ENCODE measurements around the gene NEAT1.
"Not testable (repeated sequence)": the region's sequence is repeated elsewhere in the genome, so short reads cannot be mapped to it uniquely, and the experiment has no call there.

NEAT1 gene

GRCh38 chr11:65451301-65451700, 28.7 kb downstream of the NEAT1 start:
- DNase-seq (ENCODE audit: low read depth), result not testable (repeated sequence)

GRCh38 chr11:65452259-65452658, 29.7 kb downstream of the NEAT1 start:
- not testable (repeated sequence) for DNase-seq (ENCODE audit: low read depth)

- DNase-seq (ENCODE audit: low read depth), result no peak
These were observed 30.4 kb downstream of the NEAT1 start for GRCh38 chr11:65452806-65453490.

GRCh38 chr11:65454311-65454695, 31.7 kb downstream of the NEAT1 start:
- DNase-seq (ENCODE audit: low read depth), result no peak

GRCh38 chr11:65454696-65455456, 32.3 kb downstream of the NEAT1 start:
- DNase-seq (ENCODE audit: low read depth), result peak; percentile 68

- DNase-seq (ENCODE audit: low read depth), result no peak
These were observed 33.8 kb downstream of the NEAT1 start for GRCh38 chr11:65456418-65456817.

GRCh38 chr11:65459552-65459951, 37.0 kb downstream of the NEAT1 start:
- DNase-seq (ENCODE audit: low read depth), result no peak

GRCh38 chr11:65465471-65465870, 42.9 kb downstream of the NEAT1 start:
- not testable (repeated sequence) for DNase-seq (ENCODE audit: low read depth)

GRCh38 chr11:65467306-65467705, 44.7 kb downstream of the NEAT1 start:
- not testable (repeated sequence) for DNase-seq (ENCODE audit: low read depth)

- DNase-seq (ENCODE audit: low read depth), result no peak
These were observed 46.3 kb downstream of the NEAT1 start for GRCh38 chr11:65468874-65469333.

GRCh38 chr11:65470433-65471049, 47.9 kb downstream of the NEAT1 start:
- no peak for DNase-seq (ENCODE audit: low read depth)

- DNase-seq (ENCODE audit: low read depth), result no peak
These were observed 48.9 kb downstream of the NEAT1 start for GRCh38 chr11:65471447-65471891.

- not testable (repeated sequence) for DNase-seq (ENCODE audit: low read depth)
These were observed 50.1 kb downstream of the NEAT1 start for GRCh38 chr11:65472588-65473277.

GRCh38 chr11:65473278-65473860, 50.8 kb downstream of the NEAT1 start:
- DNase-seq (ENCODE audit: low read depth), result no peak

GRCh38 chr11:65474864-65475263, 52.3 kb downstream of the NEAT1 start:
- DNase-seq (ENCODE audit: low read depth), result no peak

- no peak for DNase-seq (ENCODE audit: low read depth)
These were observed 54.1 kb downstream of the NEAT1 start for GRCh38 chr11:65476632-65477148.

GRCh38 chr11:65477149-65477965, 54.8 kb downstream of the NEAT1 start:
- peak; percentile 90 for DNase-seq (ENCODE audit: low read depth)

- no peak for DNase-seq (ENCODE audit: low read depth)
These were observed 56.0 kb downstream of the NEAT1 start for GRCh38 chr11:65478388-65479183.

- no peak for DNase-seq (ENCODE audit: low read depth)
These were observed 56.9 kb downstream of the NEAT1 start for GRCh38 chr11:65479184-65480145.
